HUES48 (cell line): ENCODE results near the gene ABLIM2.

Source experiments
- H3K27ac ChIP-seq: one replicate; pipeline ENCODE4 v1.7.0; 2013; ENCODE audit warnings: low read depth, low read length, inconsistent platforms
- H3K27me3 ChIP-seq: 2 replicates; pipeline ENCODE4 v1.6.1; 2013; ENCODE audit warnings: mild to moderate bottlenecking, low read length; ENCODE audit not compliant: control insufficient read depth, insufficient read depth
- H3K36me3 ChIP-seq: 2 replicates; pipeline ENCODE4 v1.6.1; 2013; ENCODE audit warnings: low read length; ENCODE audit not compliant: control insufficient read depth, insufficient read depth
- H3K4me1 ChIP-seq: 2 replicates; pipeline ENCODE4 v1.6.1; 2013; ENCODE audit warnings: mild to moderate bottlenecking, low read length; ENCODE audit not compliant: control insufficient read depth, insufficient read depth
- H3K4me3 ChIP-seq: 2 replicates; pipeline ENCODE4 v1.5.1; 2013; ENCODE audit warnings: mild to moderate bottlenecking, low read depth, low read length
- H3K9ac ChIP-seq: 2 replicates; pipeline ENCODE4 v1.6.1; 2013; ENCODE audit warnings: mild to moderate bottlenecking, low read depth, low read length, moderate library complexity
- H3K9me3 ChIP-seq: 2 replicates; pipeline ENCODE4 v1.6.1; 2013; ENCODE audit warnings: low read length; ENCODE audit not compliant: control insufficient read depth, insufficient read depth

The ABLIM2 gene

GRCh38 chr4:7967501-7968261 is 190.9 kb downstream of the ABLIM2 start:
- no peaks in the 10 kb centered on the region for H3K36me3 ChIP-seq
- no peak overlapping the region for H3K4me3 ChIP-seq
- no peaks in the 10 kb centered on the region for H3K9me3 ChIP-seq
- H3K4me1 ChIP-seq, result peaks cover 10% of the 10 kb centered on the region; the same call in 1 of the 2 replicates
- H3K9ac ChIP-seq, result no peak overlapping the region
- H3K27ac ChIP-seq, result no peak overlapping the region
- H3K27me3 ChIP-seq, result no peaks in the 10 kb centered on the region

- Histone ChIP-seq H3K27me3 (no peaks in the 10 kb centered on the region), H3K4me3 (no peak overlapping the region), H3K36me3 (no peaks in the 10 kb centered on the region), H3K27ac (no peak overlapping the region), H3K9me3 (no peaks in the 10 kb centered on the region), H3K9ac (no peak overlapping the region), H3K4me1 (peaks cover 6% of the 10 kb centered on the region; the same call in 1 of the 2 replicates)
Observed at GRCh38 chr4:7967063-7967440, 191.6 kb downstream of the ABLIM2 start.

- Histone ChIP-seq H3K9me3 (no peaks in the 10 kb centered on the region), H3K27ac (no peak overlapping the region), H3K4me3 (no peak overlapping the region), H3K4me1 (peaks cover 6% of the 10 kb centered on the region; the same call in 1 of the 2 replicates), H3K27me3 (no peaks in the 10 kb centered on the region), H3K36me3 (no peaks in the 10 kb centered on the region), H3K9ac (no peak overlapping the region)
Observed at GRCh38 chr4:7966281-7967062, 192.1 kb downstream of the ABLIM2 start.

- Histone ChIP-seq H3K27me3 (no peaks in the 10 kb centered on the region), H3K36me3 (no peaks in the 10 kb centered on the region), H3K4me1 (peaks cover 8% of the 10 kb centered on the region), H3K27ac (no peak overlapping the region), H3K9ac (no peak overlapping the region), H3K4me3 (no peak overlapping the region), H3K9me3 (no peaks in the 10 kb centered on the region)
Observed at GRCh38 chr4:7964890-7965662, 193.5 kb downstream of the ABLIM2 start.

- H3K27me3 ChIP-seq, result no peaks in the 10 kb centered on the region
- no peaks in the 10 kb centered on the region for H3K9me3 ChIP-seq
- no peak overlapping the region for H3K27ac ChIP-seq
- no peak overlapping the region for H3K4me3 ChIP-seq
- H3K36me3 ChIP-seq, result no peaks in the 10 kb centered on the region
- no peak overlapping the region for H3K9ac ChIP-seq
- peaks cover 5% of the 10 kb centered on the region for H3K4me1 ChIP-seq
Observed at GRCh38 chr4:7964459-7964858, 194.2 kb downstream of the ABLIM2 start.

- H3K36me3 ChIP-seq, result no peaks in the 10 kb centered on the region
- H3K27ac ChIP-seq, result no peak overlapping the region
- no peak overlapping the region for H3K9ac ChIP-seq
- H3K9me3 ChIP-seq, result no peaks in the 10 kb centered on the region
- H3K4me3 ChIP-seq, result no peak overlapping the region
- H3K27me3 ChIP-seq, result no peaks in the 10 kb centered on the region
- peaks cover 5% of the 10 kb centered on the region for H3K4me1 ChIP-seq
Observed at GRCh38 chr4:7963691-7964090, 194.9 kb downstream of the ABLIM2 start.

GRCh38 chr4:7962609-7963508 is 195.8 kb downstream of the ABLIM2 start:
- no peaks in the 10 kb centered on the region for H3K27me3 ChIP-seq
- no peak overlapping the region for H3K4me3 ChIP-seq
- H3K36me3 ChIP-seq, result no peaks in the 10 kb centered on the region
- H3K4me1 ChIP-seq, result peaks cover 8% of the 10 kb centered on the region
- H3K27ac ChIP-seq, result no peak overlapping the region
- H3K9ac ChIP-seq, result no peak overlapping the region
- H3K9me3 ChIP-seq, result no peaks in the 10 kb centered on the region

GRCh38 chr4:7960790-7961655 is 197.6 kb downstream of the ABLIM2 start:
- peaks cover 8% of the 10 kb centered on the region for H3K4me1 ChIP-seq
- H3K36me3 ChIP-seq, result no peaks in the 10 kb centered on the region
- H3K9me3 ChIP-seq, result no peaks in the 10 kb centered on the region
- H3K27me3 ChIP-seq, result no peaks in the 10 kb centered on the region
- H3K9ac ChIP-seq, result no peak overlapping the region
- H3K27ac ChIP-seq, result no peak overlapping the region
- H3K4me3 ChIP-seq, result no peak overlapping the region

- Histone ChIP-seq H3K4me3 (no peak overlapping the region), H3K36me3 (no peaks in the 10 kb centered on the region), H3K27me3 (no peaks in the 10 kb centered on the region), H3K9ac (no peak overlapping the region), H3K27ac (no peak overlapping the region), H3K9me3 (no peaks in the 10 kb centered on the region), H3K4me1 (peaks cover 8% of the 10 kb centered on the region)
Observed at GRCh38 chr4:7960017-7960789, 198.4 kb downstream of the ABLIM2 start.
